Mucosa of descending colon (tissue), 3 donors: ENCODE measurements around the gene SYK. TPM values are rescaled to one million over a fixed set of nuclear protein-coding genes. Genes with fewer than 3 reads are reported as not detected.

Source experiments
- total RNA-seq, 3 donors: library from RNA; stranded (reverse); fragmentation: NEBNext Ultra II Directional in 2 of 3; extraction: Animal tissue kit (Norgen Biotek cat#: 25700) in 2 of 3; gene quantifications; one replicate each; pipeline versions ENCODE4 v1.2.1 to v1.2.4, GENCODE V29; 2021 to 2023
- donor health status: DM: no; HTN: no; CAD: no; lungs with moderate emphysema.
- donor health status: DM: no; HTN: no; CAD: no.
- donor health status: DM: no; HTN: yes; CAD: no.

SYK gene
- total RNA-seq, 3 donors from 2014 or later: 29.0 to 59.5 (median 43.4) TPM

Other genes starting within 250 kb of the SYK start
- gene DIRAS2, start 159.0 kb upstream of the SYK start, total RNA-seq: 1 to 10 TPM in 1 of 3 donors, under 1 TPM in 2; 0.07 to 1.4 (median 0.12) TPM